PC-3 (cell line): ENCODE measurements around the gene NLGN1. TPM values are rescaled to one million over a fixed set of nuclear protein-coding genes. Genes with fewer than 3 reads are reported as not detected.

Experiments
- ATAC-seq: fragments of 200-7000 bp; cut with Tn5 transposase; 2 replicates; pipeline ENCODE4 v1.9.1; 2020; ENCODE audit warnings: mild to moderate bottlenecking, moderate library complexity
- BruUV-seq: library from RNA; stranded (reverse); fragments of 400-500 nt; replicated peaks from 2 replicates; lab custom pipeline; 2021; lab: Mats Ljungman, UMichigan
- CTCF ChIA-PET: fragments of 300-600 bp; sonication (Branson Sonifier 250); formaldehyde crosslinking; loops from one replicate; lab custom pipeline; 2022; ENCODE audit warnings: antibody characterized with exemption; lab: Charles Lee
- POLR2A ChIA-PET: fragments of 300-600 bp; sonication (Branson Sonifier 250); formaldehyde crosslinking; loops from one replicate; lab custom pipeline; 2022; ENCODE audit warnings: antibody characterized with exemption; ENCODE audit not compliant: unreplicated experiment; lab: Charles Lee
- DNase-seq: peaks from one replicate; pipeline ENCODE4 v3.0.0-alpha.2; 2015
- H2AFZ ChIP-seq: fragments of 300-600 bp; sonication (generic); 2 replicates; pipeline ENCODE4 v1.6.0; 2016; ENCODE audit warnings: antibody characterized with exemption, low read length
- H3F3A ChIP-seq: fragments of 300-600 bp; sonication (generic); one replicate; pipeline ENCODE4 v1.6.0; 2017; ENCODE audit warnings: antibody characterized with exemption, low read length, control low read depth, mild to moderate bottlenecking; ENCODE audit not compliant: unreplicated experiment
- H3K27ac ChIP-seq: fragments of 300-600 bp; sonication (generic); 2 replicates; pipeline ENCODE4 v1.5.1; 2016; ENCODE audit warnings: mild to moderate bottlenecking, low read length
- H3K27me3 ChIP-seq: fragments of 300-600 bp; sonication (generic); 2 replicates; pipeline ENCODE4 v1.6.1; 2016; ENCODE audit warnings: low read length, mixed read lengths
- H3K36me3 ChIP-seq: fragments of 300-600 bp; sonication (generic); 2 replicates; pipeline ENCODE4 v1.6.1; 2016; ENCODE audit warnings: low read depth, mixed run types, low read length, mixed read lengths
- H3K4me1 ChIP-seq: fragments of 300-600 bp; sonication (generic); 2 replicates; pipeline ENCODE4 v1.5.1; 2016; ENCODE audit warnings: low read length; ENCODE audit not compliant: insufficient read depth
- H3K4me2 ChIP-seq: fragments of 300-600 bp; sonication (generic); 2 replicates; pipeline ENCODE4 v1.6.0; 2016; ENCODE audit warnings: low read length
- H3K4me3 ChIP-seq: fragments of 300-600 bp; sonication (generic); 2 replicates; pipeline ENCODE4 v1.5.1; 2016; ENCODE audit warnings: mild to moderate bottlenecking, low read length, mixed read lengths
- H3K79me2 ChIP-seq: fragments of 300-600 bp; sonication (generic); 2 replicates; pipeline ENCODE4 v1.6.1; 2017; ENCODE audit warnings: low read length, mixed read lengths
- H3K9ac ChIP-seq: fragments of 300-600 bp; sonication (generic); 2 replicates; pipeline ENCODE4 v1.6.0; 2016; ENCODE audit warnings: mild to moderate bottlenecking, low read length
- H3K9me2 ChIP-seq: fragments of 300-600 bp; sonication (generic); replicated peaks from 2 replicates; pipeline ENCODE4 v1.6.1; 2016; ENCODE audit warnings: mixed run types, low read length, mixed read lengths
- H3K9me3 ChIP-seq: fragments of 300-600 bp; sonication (generic); 2 replicates; pipeline ENCODE4 v1.6.1; 2016; ENCODE audit warnings: low read length, mixed read lengths
- H4K20me1 ChIP-seq: fragments of 300-600 bp; sonication (generic); 2 replicates; pipeline ENCODE4 v1.6.1; 2016; ENCODE audit warnings: low read length, mixed read lengths
- EZH2 ChIP-seq: fragments of 300-600 bp; sonication (generic); IDR thresholded peaks from one replicate; pipeline ENCODE4 v1.6.1; 2017; ENCODE audit warnings: antibody characterized with exemption, mild to moderate bottlenecking, low read length; ENCODE audit not compliant: unreplicated experiment
- EZH2phosphoT487 ChIP-seq: fragments of 300-600 bp; sonication (generic); IDR thresholded peaks from 2 replicates; pipeline ENCODE4 v1.6.1; 2018; ENCODE audit warnings: mild to moderate bottlenecking, antibody characterized with exemption, low read length, borderline replicate concordance
- intact Hi-C: fragments of 100-400 bp; cut with micrococcal nuclease; formaldehyde crosslinking; loops from 2 replicates; pipeline ENCODE4 v1.9.0; 2023
- total RNA-seq: library from RNA; depleted of rRNA; stranded (reverse); fragments of >200 nt; gene quantifications from 2 replicates; pipeline ENCODE4 v1.2.3, GENCODE V29; 2014
- TF ChIP-seq, protein P1 (sequence below): fragments of 300-600 bp; sonication (generic); conservative IDR thresholded peaks from 2 replicates; pipeline ENCODE4 v1.5.1; 2017; ENCODE audit warnings: antibody characterized with exemption, low read depth, mild to moderate bottlenecking, low read length

The NLGN1 gene
- total RNA-seq, 1 experiment from 2014 or later = 0.77 TPM

DNA sequence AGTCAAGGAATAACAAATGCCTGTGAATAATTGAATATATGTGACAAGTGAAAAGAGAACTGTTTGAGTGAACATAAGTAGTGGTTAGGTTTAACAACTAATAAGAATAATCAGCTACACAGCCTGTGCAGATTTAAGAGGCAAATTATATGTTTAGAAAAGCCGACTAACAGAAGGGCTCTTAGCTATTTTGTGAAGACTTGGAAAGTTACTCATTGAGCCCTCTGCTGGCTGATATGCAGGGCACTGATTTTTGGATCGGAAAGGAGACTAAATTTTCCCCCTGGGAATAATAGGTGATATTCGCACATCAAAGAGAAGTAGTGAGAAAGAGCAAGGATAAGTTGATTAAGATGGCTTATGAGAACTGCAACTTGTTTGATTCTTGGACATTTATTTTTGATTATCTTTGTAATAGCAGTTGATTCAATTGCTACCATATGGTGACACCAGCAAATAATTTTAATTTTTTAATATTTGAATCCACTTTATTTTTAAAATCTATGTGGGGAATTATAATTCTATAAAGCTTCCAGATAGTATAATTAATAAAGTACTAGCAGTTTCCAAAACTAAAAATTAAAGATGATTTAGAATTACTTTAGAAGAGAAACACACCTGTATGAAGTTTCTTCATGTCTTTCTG lies 156.2 kb downstream of the NLGN1 start:
- no peaks in the 10 kb centered on the region for H3K9me3 ChIP-seq
- H4K20me1 ChIP-seq = no peaks in the 10 kb centered on the region
- no peaks in the 10 kb centered on the region for H3K79me2 ChIP-seq
- peak; percentile 79 for ATAC-seq
- peak overlapping the region; percentile 25; the same call in 1 of the 2 replicates for H2AFZ ChIP-seq
- no peak overlapping the region for H3K27ac ChIP-seq
- intact Hi-C loops = loop anchor here (1.0 kb wide), 2 partner anchors 142 to 181 kb away; no protein-coding TSS in a partner anchor
- no peaks in the 10 kb centered on the region for H3F3A ChIP-seq
- ChIA-PET CTCF (interaction anchor here (0.6 kb wide), 1 partner anchor 888 kb away, joined by 3 read pairs; no protein-coding TSS in a partner anchor), POLR2A (no interaction called here)
- H3K27me3 ChIP-seq = no peaks in the 10 kb centered on the region
- no peak overlapping the region for H3K9ac ChIP-seq
- no peak overlapping the region for H3K4me2 ChIP-seq
- H3K9me2 ChIP-seq = no peaks in the 10 kb centered on the region
- BruUV-seq = no TSS peak
- H3K4me3 ChIP-seq = no peak overlapping the region
- no peak for TF ChIP-seq EZH2
- TF ChIP-seq, protein P1, sequence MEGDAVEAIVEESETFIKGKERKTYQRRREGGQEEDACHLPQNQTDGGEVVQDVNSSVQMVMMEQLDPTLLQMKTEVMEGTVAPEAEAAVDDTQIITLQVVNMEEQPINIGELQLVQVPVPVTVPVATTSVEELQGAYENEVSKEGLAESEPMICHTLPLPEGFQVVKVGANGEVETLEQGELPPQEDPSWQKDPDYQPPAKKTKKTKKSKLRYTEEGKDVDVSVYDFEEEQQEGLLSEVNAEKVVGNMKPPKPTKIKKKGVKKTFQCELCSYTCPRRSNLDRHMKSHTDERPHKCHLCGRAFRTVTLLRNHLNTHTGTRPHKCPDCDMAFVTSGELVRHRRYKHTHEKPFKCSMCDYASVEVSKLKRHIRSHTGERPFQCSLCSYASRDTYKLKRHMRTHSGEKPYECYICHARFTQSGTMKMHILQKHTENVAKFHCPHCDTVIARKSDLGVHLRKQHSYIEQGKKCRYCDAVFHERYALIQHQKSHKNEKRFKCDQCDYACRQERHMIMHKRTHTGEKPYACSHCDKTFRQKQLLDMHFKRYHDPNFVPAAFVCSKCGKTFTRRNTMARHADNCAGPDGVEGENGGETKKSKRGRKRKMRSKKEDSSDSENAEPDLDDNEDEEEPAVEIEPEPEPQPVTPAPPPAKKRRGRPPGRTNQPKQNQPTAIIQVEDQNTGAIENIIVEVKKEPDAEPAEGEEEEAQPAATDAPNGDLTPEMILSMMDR = peak; percentile 82
- no peaks in the 10 kb centered on the region for H3K4me1 ChIP-seq
- peak; percentile 61 for DNase-seq
- H3K36me3 ChIP-seq = no peaks in the 10 kb centered on the region

GRCh38 chr3:173556546-173556945 lies 159.0 kb downstream of the NLGN1 start:
- no peaks in the 10 kb centered on the region for H3K36me3 ChIP-seq
- no peaks in the 10 kb centered on the region for H3K9me2 ChIP-seq
- H2AFZ ChIP-seq = no peak overlapping the region
- H3K9ac ChIP-seq = no peak overlapping the region
- ATAC-seq = no peak
- no peaks in the 10 kb centered on the region for H3K9me3 ChIP-seq
- ChIA-PET CTCF (interaction anchor here (0.6 kb wide), 1 partner anchor 29 kb away, joined by 3 read pairs; no protein-coding TSS in a partner anchor), POLR2A (no interaction called here)
- TF ChIP-seq EZH2 (no peak), EZH2phosphoT487 (no peak)
- TF ChIP-seq, protein P1 = no peak
- H3K4me2 ChIP-seq = no peak overlapping the region
- 0 out of 2 replicates have a peak, but pooled peaks cover 5% of the 10 kb centered on the region for H3K27me3 ChIP-seq
- no peaks in the 10 kb centered on the region for H3F3A ChIP-seq
- intact Hi-C loops = no loop called here
- H3K27ac ChIP-seq = no peak overlapping the region
- no TSS peak for BruUV-seq
- H3K4me3 ChIP-seq = no peak overlapping the region
- no peaks in the 10 kb centered on the region for H3K79me2 ChIP-seq
- no peaks in the 10 kb centered on the region for H4K20me1 ChIP-seq
- DNase-seq = no peak
- H3K4me1 ChIP-seq = no peaks in the 10 kb centered on the region

- no peaks in the 10 kb centered on the region for H3K9me3 ChIP-seq
- no peaks in the 10 kb centered on the region for H3F3A ChIP-seq
- no peak overlapping the region for H2AFZ ChIP-seq
- H3K9me2 ChIP-seq = no peaks in the 10 kb centered on the region
- no peak for TF ChIP-seq EZH2
- no peak for TF ChIP-seq EZH2phosphoT487
- TF ChIP-seq, protein P1 = no peak
- H4K20me1 ChIP-seq = no peaks in the 10 kb centered on the region
- CTCF ChIA-PET = no interaction called here
- intact Hi-C loops = no loop called here
- BruUV-seq = no TSS peak
- DNase-seq (no peak), ATAC-seq (no peak)
- no peaks in the 10 kb centered on the region for H3K79me2 ChIP-seq
- H3K27ac ChIP-seq = no peak overlapping the region
- H3K9ac ChIP-seq = no peak overlapping the region
- no peaks in the 10 kb centered on the region for H3K27me3 ChIP-seq
- H3K4me2 ChIP-seq = no peak overlapping the region
- no peaks in the 10 kb centered on the region for H3K4me1 ChIP-seq
- no peak overlapping the region for H3K4me3 ChIP-seq
- POLR2A ChIA-PET = no interaction called here
- H3K36me3 ChIP-seq = no peaks in the 10 kb centered on the region
These were observed 170.5 kb downstream of the NLGN1 start for GRCh38 chr3:173567997-173568396.
